Endothelial cell of umbilical vein (primary cell): ENCODE measurements around the gene NCF1.
"Not testable (repeated sequence)": the region's sequence is repeated elsewhere in the genome, so short reads cannot be mapped to it uniquely, and the experiment has no call there.

ENCODE experiments used
- CTCF ChIP-seq, 2 donors: IDR thresholded peaks; 1 replicate in 1 of 2; 2 replicates in 1 of 2; pipeline ENCODE4 v1.5.1; 2011; ENCODE audit warnings: low read length in 2 of 2, mild to moderate bottlenecking in 2 of 2, moderate library complexity in 2 of 2, control low read depth in 1 of 2, inconsistent platforms in 1 of 2, low read depth in 1 of 2; ENCODE audit not compliant: insufficient read depth in 1 of 2; ENCODE audit errors: extremely low read depth in 1 of 2
- EZH2 ChIP-seq: IDR thresholded peaks from 2 replicates; pipeline ENCODE4 v1.6.1; 2012; ENCODE audit warnings: borderline replicate concordance, low read depth, mild to moderate bottlenecking, moderate library complexity, low read length, inconsistent platforms; ENCODE audit not compliant: severe bottlenecking
- FOS ChIP-seq: IDR thresholded peaks from 2 replicates; pipeline ENCODE4 v1.6.1; 2011; ENCODE audit warnings: mild to moderate bottlenecking, low read length, moderate library complexity, borderline replicate concordance; ENCODE audit not compliant: insufficient read depth
- POLR2A ChIP-seq: IDR thresholded peaks from 2 replicates; pipeline ENCODE4 v1.6.1; 2012; ENCODE audit warnings: low read depth, mild to moderate bottlenecking, control low read depth, low read length

GRCh38 chr7:74815882-74816281, 42.1 kb downstream of the NCF1 start:
- not testable (repeated sequence) for TF ChIP-seq FOS; CTCF (IDR thresholded peaks at IDR 0.05; ENCODE audit: extremely low read depth in 1 of 2, insufficient read depth in 1 of 2, low read depth in 1 of 2, low read length in 2 of 2); POLR2A; EZH2
